Adipocyte (in vitro differentiated cells): ENCODE results near the gene PRAF2.
A peak's percentile ranks its signal among the peaks of the same experiment; 100 is the strongest.

Source experiments
- DNase-seq: peaks from one replicate; pipeline ENCODE4 v3.0.0-alpha.2; 2015; ENCODE audit warnings: low read depth
- H3K27me3 ChIP-seq: replicated peaks from 2 replicates; pipeline ENCODE4 v1.7.0; 2013; ENCODE audit warnings: mild to moderate bottlenecking, low read length, moderate library complexity; ENCODE audit not compliant: control insufficient read depth, insufficient read depth
- H3K36me3 ChIP-seq: 2 replicates; pipeline ENCODE4 v1.7.0; 2013; ENCODE audit warnings: low read length, mild to moderate bottlenecking, moderate library complexity; ENCODE audit not compliant: control insufficient read depth, insufficient read depth, severe bottlenecking
- H3K4me1 ChIP-seq: 2 replicates; pipeline ENCODE4 v1.7.0; 2013; ENCODE audit warnings: mild to moderate bottlenecking, low read length, moderate library complexity; ENCODE audit not compliant: control insufficient read depth, insufficient read depth
- H3K4me3 ChIP-seq: 2 replicates; pipeline ENCODE4 v1.7.0; 2013; ENCODE audit warnings: mild to moderate bottlenecking, low read length, moderate library complexity
- H3K9ac ChIP-seq: 2 replicates; pipeline ENCODE4 v1.7.0; 2013; ENCODE audit warnings: mild to moderate bottlenecking, low read length, moderate library complexity
- H3K9me3 ChIP-seq: 2 replicates; pipeline ENCODE4 v1.7.0; 2013; ENCODE audit warnings: mild to moderate bottlenecking, low read length, moderate library complexity; ENCODE audit not compliant: control insufficient read depth

PRAF2 gene

DNA sequence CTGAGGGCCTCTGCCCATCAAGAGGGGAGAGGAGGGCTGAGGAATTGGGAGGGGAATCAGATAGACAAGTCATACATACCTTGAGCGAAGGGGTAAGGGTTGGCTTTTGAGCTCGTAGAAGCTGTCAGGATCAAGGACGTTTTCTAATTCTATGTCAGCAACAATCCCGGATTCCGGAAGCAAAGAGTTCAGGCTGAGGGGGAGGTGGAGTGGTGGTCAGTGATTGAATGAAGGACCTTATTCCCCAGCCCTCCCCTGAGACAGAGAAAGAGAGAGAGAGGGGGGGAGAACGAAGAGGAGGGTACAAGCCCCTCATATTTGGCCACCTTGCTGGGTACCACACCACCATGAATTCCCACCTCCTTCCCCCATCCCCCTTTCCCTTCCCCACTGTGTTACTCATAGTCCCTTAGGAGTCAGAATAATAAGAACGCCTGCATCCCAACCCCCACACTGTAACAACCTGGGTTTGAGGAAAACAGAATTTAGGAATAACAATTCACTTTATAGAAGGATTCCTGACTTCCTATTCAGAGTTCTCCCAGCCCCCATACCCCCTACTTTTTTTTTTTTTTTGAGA is 33.3 kb downstream of the PRAF2 start:
- Histone ChIP-seq H3K36me3 (peaks cover 36% of the 10 kb centered on the region), H3K9me3 (no peaks in the 10 kb centered on the region), H3K4me3 (peak overlapping the region; percentile 93), H3K27me3 (no peaks in the 10 kb centered on the region), H3K4me1 (peaks cover 18% of the 10 kb centered on the region), H3K9ac (peak overlapping the region; percentile 96)
- DNase-seq: peak; percentile 36

GRCh38 chrX:49039598-49040375 is 34.0 kb downstream of the PRAF2 start:
- peak overlapping the region; percentile 96 for H3K9ac ChIP-seq
- peak; percentile 96 for DNase-seq
- no peaks in the 10 kb centered on the region for H3K27me3 ChIP-seq
- H3K36me3 ChIP-seq: peaks cover 36% of the 10 kb centered on the region
- H3K4me1 ChIP-seq: peaks cover 18% of the 10 kb centered on the region
- no peaks in the 10 kb centered on the region for H3K9me3 ChIP-seq
- H3K4me3 ChIP-seq: peak overlapping the region; percentile 93

DNA sequence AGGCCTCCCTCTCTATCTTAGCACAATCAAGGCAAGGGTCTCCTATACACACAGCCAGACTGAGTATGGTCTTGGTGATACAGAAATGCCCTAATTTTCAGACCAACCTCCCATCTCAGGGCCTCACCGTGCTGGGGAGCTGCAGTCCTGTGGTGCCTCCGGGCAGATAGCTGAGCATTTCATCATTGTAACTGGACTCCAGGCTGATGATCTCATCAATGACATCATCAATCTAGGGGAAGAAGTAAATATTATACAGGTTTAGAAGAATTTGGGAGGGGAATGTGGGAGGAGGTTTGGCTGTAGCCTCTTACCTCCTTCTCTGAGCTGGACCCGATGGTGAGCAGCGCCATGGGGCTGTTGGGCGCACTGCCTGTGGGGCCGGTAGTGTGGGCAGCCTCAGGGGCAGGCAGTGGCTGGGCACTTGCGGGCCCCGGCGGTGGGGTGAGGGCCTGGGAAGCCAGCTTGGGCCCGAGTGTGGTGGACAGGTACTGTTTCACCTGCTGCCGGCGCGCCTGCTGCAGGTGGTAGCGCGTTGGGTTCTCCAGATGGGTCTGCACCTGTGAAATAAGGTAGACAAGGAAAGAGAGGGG is 35.8 kb downstream of the PRAF2 start:
- H3K4me1 ChIP-seq: peaks cover 25% of the 10 kb centered on the region
- H3K4me3 ChIP-seq: no peak overlapping the region
- peaks cover 49% of the 10 kb centered on the region for H3K36me3 ChIP-seq
- peak overlapping the region; percentile 37 for H3K9ac ChIP-seq
- no peaks in the 10 kb centered on the region for H3K9me3 ChIP-seq
- DNase-seq: peak; percentile 70
- no peaks in the 10 kb centered on the region for H3K27me3 ChIP-seq

GRCh38 chrX:49030283-49030682 is 43.5 kb downstream of the PRAF2 start:
- Histone ChIP-seq H3K4me3 (no peak overlapping the region), H3K27me3 (peaks cover 3% of the 10 kb centered on the region), H3K9me3 (no peaks in the 10 kb centered on the region), H3K9ac (no peak overlapping the region), H3K36me3 (peaks cover 57% of the 10 kb centered on the region), H3K4me1 (peaks cover 7% of the 10 kb centered on the region)
- no peak for DNase-seq

GRCh38 chrX:49029876-49030275 is 43.9 kb downstream of the PRAF2 start:
- DNase-seq: no peak
- H3K4me1 ChIP-seq: peaks cover 7% of the 10 kb centered on the region
- H3K9me3 ChIP-seq: no peaks in the 10 kb centered on the region
- H3K27me3 ChIP-seq: peaks cover 3% of the 10 kb centered on the region
- no peak overlapping the region for H3K9ac ChIP-seq
- no peak overlapping the region for H3K4me3 ChIP-seq
- H3K36me3 ChIP-seq: peaks cover 57% of the 10 kb centered on the region
